Measurements from ENCODE around the gene RNF39. TPM values are rescaled to one million over a fixed set of nuclear protein-coding genes. Genes with fewer than 3 reads are reported as not detected.

Gene RNF39
- total and polyA plus RNA-seq, 2 of the 13 experiments (the other 11 are each of a cell fraction or from before 2014, with no cell fraction given), result 0.13 to 1.8 TPM

- TF ChIP-seq ZBTB4 (CRISPR knock-in tag; IDR thresholded peaks at IDR 0.05; ENCODE audit: borderline replicate concordance), result peak; percentile 69; the same call in 1 of the 2 replicates
- TF ChIP-seq ZBTB21 (CRISPR knock-in tag; IDR thresholded peaks at IDR 0.05), result peak; percentile 87
- TF ChIP-seq THAP7 (CRISPR knock-in tag; IDR thresholded peaks at IDR 0.05), result peak; percentile 98
- TF ChIP-seq SP140L (CRISPR knock-in tag; IDR thresholded peaks at IDR 0.05; ENCODE audit: borderline replicate concordance), result no peak
- peak; percentile 67; the same call in 1 of the 2 replicates for TF ChIP-seq NRL (CRISPR knock-in tag; IDR thresholded peaks at IDR 0.05; ENCODE audit: borderline replicate concordance)
- TF ChIP-seq BORCS8-MEF2B (CRISPR knock-in tag; IDR thresholded peaks at IDR 0.05), result peak; percentile 91
- no peak for TF ChIP-seq JUNB (CRISPR knock-in tag; IDR thresholded peaks at IDR 0.05; ENCODE audit: borderline replicate concordance)
- peak; percentile 12; the same call in 1 of the 2 replicates for TF ChIP-seq PREB (CRISPR knock-in tag; IDR thresholded peaks at IDR 0.05)
- TF ChIP-seq SNAPC4 (CRISPR knock-in tag; IDR thresholded peaks at IDR 0.05), result peak; percentile 79; the same call in 1 of the 2 replicates
- TF ChIP-seq SMARCC2 (IDR thresholded peaks at IDR 0.05), result no peak
- TF ChIP-seq IRX3 (CRISPR knock-in tag; IDR thresholded peaks at IDR 0.05; ENCODE audit: borderline replicate concordance, low read depth), result 0 out of 2 replicates have a peak, but pooled peaks have one; percentile 73
- peak; percentile 83 for TF ChIP-seq RBM39 (IDR thresholded peaks at IDR 0.05; ENCODE audit: low read depth, low read length, poor library complexity, severe bottlenecking)
- TF ChIP-seq CREBL2 (CRISPR knock-in tag; IDR thresholded peaks at IDR 0.05; ENCODE audit: borderline replicate concordance), result no peak
- peak; percentile 95 for TF ChIP-seq FOXK1 (CRISPR knock-in tag; IDR thresholded peaks at IDR 0.05; ENCODE audit: borderline replicate concordance, low read depth)
- TF ChIP-seq BRD4 (CRISPR knock-in tag; IDR thresholded peaks at IDR 0.05), result no peak
Observed at GRCh38 chr6:30066577-30067459, 8.8 kb downstream of the RNF39 start, which contains the start of gene PPP1R11 (continued).

Measured in HepG2 (cell line).